NCI-H1105 treated with DMSO at 0.1 percent for 48 hours (cell line): ENCODE data around the gene JTB.

Experiments used
- DNase-seq: peaks from one replicate; lab custom pipeline; 2025; lab: John Stamatoyannopoulos, UW

The JTB gene

GRCh38 chr1:153978274-153978909 lies 918 bp upstream of the JTB start:
- DNase-seq: no peak

- DNase-seq: no peak
Measured at GRCh38 chr1:153976819-153977249, 640 bp downstream of the JTB start.

DNA sequence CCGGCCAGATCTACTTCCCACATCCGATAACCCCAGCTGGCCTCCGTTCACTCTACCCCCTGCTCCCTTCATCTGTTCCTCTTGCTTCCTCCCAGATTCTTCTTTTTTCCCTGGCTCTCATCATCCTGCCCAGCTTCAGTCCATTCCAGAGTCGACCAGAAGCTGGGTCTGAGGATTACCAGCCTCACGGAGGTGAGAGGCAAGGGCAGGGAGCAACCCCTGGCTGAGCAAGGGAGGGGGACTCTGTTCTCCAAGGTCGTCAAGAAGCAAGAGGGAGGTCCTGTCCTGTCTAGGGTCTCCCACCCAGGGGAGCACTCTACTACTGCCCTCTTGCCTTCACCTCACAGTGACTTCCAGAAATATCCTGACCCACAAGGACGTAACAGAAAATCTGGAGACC lies 3.9 kb downstream of the JTB start:
- DNase-seq: no peak

- no peak for DNase-seq
Measured at GRCh38 chr1:153973071-153973470, 4.4 kb downstream of the JTB start.

DNA sequence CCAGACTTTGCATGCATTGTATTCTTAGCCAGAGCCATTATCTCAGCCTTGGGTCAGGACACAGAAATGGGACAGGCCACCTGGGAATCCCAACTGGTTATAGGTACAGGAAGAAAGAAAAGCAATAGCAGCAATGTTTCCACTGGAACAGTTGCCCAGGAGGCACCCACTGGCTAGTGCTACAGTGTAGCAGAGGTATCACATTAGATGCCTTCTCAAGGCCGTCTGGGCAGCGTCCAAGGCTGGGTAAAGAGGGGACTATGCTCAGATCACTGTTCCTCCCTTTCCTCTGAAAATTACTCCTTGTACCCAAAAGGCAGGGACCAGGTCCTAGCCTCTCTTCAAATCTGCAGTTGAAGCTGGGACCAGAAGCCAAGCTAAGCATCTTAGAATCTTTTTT lies 7.1 kb downstream of the JTB start:
- DNase-seq: no peak

GRCh38 chr1:153968972-153969371 lies 8.5 kb downstream of the JTB start:
- no peak for DNase-seq

DNA sequence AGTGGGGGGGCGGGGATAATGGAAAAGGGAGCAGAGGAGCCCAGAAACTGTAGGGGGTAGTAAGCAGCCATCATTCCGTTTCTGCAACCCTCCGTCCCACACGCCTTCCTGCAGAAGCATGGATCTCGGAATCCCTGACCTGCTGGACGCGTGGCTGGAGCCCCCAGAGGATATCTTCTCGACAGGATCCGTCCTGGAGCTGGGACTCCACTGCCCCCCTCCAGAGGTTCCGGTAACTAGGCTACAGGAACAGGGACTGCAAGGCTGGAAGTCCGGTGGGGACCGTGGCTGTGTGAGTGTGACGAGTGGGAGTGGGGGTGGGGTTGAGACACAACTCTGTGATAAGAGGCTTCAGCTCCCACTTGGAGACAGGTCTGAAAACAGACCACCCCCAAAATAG lies 9.1 kb downstream of the JTB start:
- DNase-seq: no peak

GRCh38 chr1:153968000-153968363 lies 9.5 kb downstream of the JTB start:
- no peak for DNase-seq

GRCh38 chr1:153967107-153967999 lies 10.1 kb downstream of the JTB start, which contains the start of gene CREB3L4:
CREB3L4 (plus strand) TSS chr1:153967902; CDS start chr1:153968526, 624 bp downstream.
- DNase-seq: peak; percentile 99

- peak; percentile 46 for DNase-seq
Measured at GRCh38 chr1:153963850-153964331, 13.6 kb downstream of the JTB start.

DNA sequence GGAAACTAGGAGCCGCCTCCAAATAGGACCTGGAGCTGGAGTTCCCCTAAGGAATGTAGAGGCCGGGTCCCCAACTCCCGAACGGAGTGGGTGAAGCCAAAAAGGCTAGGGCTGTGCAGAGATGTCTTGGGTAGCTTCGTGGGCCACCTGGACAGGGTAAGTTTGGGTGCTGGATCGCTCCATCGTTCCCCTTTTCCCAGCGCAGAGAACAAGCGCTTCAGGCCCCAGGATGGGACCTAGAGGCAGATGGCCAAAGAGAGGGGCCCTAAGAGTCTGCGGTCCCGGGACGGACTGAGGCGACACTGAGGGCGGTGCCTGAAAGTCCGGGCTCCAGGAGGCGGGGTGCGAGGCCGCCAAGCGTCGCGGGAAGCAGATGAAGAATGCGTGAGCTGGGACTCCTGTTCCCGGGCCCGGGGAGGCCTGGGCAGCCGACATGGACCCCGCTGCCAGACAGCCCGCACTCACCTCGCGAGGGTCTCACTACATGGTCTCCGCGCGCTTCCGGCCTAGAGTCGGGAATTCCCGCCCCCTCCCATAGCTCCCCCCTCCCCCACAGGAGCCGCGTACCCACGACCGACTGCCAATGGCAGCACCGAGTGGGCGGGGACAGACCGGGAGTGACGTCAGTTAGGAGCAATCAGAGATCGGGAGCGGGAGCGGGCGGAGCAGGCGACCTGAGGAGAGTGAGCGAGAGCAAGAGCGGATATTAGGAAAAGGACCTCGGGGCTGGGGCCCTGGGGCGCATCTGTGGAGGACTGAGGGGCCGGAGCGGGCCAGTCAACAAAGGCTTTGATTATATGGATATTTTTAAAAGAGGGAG lies 14.2 kb downstream of the JTB start, which contains the start of gene SLC39A1:
Gene SLC39A1 (minus strand): TSS at position 508 of the 820 bp plus-strand sequence. CDS start 822 bp downstream, outside the sequence.
- peak; percentile 96 for DNase-seq

GRCh38 chr1:153962088-153963029 lies 15.1 kb downstream of the JTB start:
- no peak for DNase-seq

DNA sequence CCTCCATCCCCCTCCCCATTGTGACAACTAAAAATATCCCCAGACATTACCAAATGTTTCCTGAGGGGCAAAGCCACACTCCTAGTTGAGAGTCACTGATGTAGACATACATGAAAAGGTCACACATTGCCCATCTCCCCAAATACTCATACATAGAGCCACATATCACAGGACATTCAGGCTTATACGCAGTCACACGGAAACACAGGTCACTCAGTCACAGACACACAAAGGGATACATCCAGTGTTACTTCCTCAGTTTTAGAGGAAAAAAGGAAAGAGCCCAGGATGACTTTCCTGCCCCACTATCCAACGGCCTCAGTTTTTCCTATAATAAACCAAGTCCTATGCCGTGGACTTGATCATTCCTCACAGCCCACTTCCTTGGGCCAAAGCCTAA lies 16.1 kb downstream of the JTB start:
- no peak for DNase-seq

GRCh38 chr1:153960206-153960605 lies 17.3 kb downstream of the JTB start:
- DNase-seq: no peak

GRCh38 chr1:153959454-153959853 lies 18.0 kb downstream of the JTB start:
- peak; percentile 4 for DNase-seq

DNA sequence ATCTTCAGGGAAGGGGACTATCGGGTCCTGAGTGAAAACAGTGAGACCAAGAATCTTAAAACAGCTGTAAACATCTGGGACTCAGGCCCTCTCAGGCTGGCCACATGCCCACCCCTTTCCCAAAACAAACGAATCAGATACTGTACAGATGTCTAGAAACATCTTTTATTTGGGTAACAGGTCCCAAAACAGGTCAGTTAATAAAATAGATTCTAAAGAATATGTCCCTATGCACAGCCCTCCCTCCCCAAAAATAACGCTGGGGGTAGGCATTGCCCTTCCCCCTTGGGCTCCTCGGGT lies 18.6 kb downstream of the JTB start:
- DNase-seq: no peak

GRCh38 chr1:153958111-153958960 lies 19.1 kb downstream of the JTB start, which contains the start of gene CRTC2:
CRTC2 (minus strand) TSS chr1:153958612; CDS start chr1:153958497, 115 bp downstream.
- DNase-seq: peak; percentile 99

DNA sequence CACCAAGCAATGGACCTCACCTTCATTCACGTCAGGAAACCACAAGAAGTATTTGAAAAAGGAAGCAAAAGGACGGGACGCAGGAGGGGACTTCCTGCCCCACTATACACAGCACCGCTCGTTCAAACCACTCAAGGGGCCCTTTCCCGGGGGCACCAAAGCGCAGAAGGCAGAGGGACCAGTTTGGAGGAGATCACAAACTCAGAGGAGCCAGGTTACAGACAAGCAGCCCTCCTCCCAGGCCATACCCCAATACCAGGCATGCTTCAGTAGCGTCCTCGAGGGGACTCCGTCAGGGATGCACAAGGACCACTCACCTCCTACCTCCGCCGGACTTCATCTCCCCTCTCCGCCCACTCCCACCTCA lies 19.7 kb downstream of the JTB start:
- DNase-seq: no peak

GRCh38 chr1:153956997-153957715 lies 20.3 kb downstream of the JTB start:
- DNase-seq: no peak

DNA sequence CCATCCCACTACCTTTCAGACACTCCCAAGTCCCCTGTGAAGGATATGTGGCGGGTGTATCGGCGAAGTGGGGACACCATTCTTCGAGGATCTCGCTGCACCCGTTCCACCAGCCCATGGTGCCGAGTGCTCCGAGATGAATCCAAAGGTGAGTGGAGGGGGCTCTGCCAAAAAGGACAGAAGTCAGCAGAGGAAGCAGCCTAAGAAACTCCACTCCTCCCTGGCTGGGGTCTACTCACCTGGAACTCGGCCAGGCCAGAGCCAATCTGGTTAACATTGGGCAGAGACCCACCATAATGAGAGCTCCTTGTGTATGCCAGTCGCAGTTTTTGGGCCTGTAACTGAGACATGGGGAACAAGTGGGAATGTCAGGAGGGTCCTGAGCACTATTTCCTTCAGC lies 22.6 kb downstream of the JTB start:
- no peak for DNase-seq
